Stimulated activated CD8-positive, alpha-beta memory T cell treated with anti-CD3 and anti-CD28 coated beads, Interleukin-15, amount 100 ng/mL, for 24 hours (primary cell): ENCODE data around the gene EPS8.

Source experiments
- DNase-seq: peaks from one replicate; pipeline ENCODE4 v3.0.0-alpha.2; 2020; ENCODE audit warnings: low read depth

Gene EPS8

DNA sequence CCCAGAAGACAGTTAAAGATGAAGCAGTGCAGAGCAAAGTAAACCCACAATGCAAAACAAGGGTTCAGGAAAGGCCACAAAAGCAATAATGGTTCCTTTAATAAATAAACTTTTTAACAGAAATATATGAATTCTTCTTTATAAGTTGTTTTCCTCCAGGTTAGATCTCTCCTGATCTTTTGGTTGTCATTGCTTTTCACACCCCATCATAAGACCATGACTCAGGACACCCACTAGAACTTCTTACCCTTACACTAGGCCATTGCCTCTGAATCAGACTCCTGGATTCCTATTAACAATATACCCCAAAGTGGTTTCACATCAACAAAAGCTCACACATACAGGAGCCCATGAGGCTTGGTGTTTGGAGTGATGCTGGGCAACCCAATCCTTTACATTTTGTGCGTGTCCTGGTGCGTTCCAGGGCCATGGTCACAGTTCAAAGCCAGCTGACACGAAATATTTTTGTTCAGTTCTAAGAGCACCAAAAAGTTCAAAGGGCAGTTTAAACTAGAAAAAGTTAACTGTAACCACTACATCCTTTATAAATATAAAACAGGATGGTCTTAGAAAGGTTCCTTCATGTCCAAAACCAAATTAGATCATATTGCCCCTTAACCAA, 187.0 kb downstream of the EPS8 start:
- no peak for DNase-seq

DNA sequence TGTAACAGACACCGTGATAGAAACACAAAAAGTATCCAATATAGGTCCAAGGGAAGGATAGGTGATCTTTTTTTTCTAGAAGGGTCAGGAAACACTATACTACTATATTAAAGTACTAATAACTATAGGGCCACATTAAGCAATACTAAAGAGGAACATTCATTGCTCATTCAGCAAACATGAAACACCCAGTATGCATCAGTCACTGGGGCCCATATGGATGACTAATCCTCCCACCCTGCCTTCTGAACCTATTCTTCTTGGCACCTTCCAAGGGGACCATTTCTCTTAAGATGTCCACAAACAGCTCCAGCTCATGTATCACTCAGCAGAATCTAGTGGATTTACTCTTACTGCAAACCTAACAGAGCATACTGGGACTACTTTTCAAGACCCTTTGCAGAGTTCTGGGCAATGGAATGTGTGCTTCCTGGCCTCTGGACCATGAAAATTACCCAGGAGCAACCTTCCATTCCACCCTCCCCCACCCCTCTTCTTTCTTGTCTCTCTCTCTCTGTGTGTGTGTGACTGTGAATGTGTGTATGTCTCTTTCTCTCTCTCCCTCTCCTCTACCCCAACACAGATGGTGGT, 187.9 kb downstream of the EPS8 start:
- DNase-seq = no peak

GRCh38 chr12:15600223-15600935, 188.8 kb downstream of the EPS8 start:
- DNase-seq = no peak

GRCh38 chr12:15599266-15600037, 189.7 kb downstream of the EPS8 start:
- DNase-seq = no peak

DNA sequence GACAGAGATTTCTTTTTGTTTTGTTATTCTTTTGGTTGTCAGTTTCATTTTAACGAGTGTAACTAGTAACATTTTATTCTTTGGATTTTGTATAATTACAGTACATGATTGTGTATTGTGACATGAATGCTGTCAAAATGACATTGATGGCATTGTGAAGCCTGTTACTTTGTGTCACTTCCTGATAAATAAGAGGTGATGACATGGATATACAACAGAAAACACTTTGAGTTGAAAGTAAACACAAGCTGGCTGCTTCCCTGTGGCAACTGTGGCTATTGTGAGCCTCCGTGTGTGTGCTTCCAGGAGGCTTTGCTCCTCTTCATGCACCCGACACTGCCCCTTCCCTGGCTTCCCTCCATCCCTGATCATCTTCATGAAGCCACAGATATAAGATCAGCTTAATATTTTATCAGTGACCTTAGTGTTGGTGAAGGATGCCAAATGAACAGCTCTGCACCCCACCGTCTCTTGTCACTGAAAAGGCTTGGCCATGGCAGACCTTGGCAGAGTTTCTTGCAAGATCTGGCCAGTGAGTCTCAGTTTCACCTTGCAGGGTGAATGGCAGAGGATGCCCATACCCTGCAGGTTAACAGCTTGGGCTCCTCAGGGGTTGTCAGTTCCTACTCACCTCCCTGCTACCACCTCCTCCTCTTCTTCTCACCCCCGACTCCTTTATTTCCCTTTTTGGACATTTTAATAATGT, 191.9 kb downstream of the EPS8 start:
- no peak for DNase-seq

- DNase-seq = no peak
Observed at GRCh38 chr12:15596174-15596573, 193.0 kb downstream of the EPS8 start.

- DNase-seq = no peak
Observed at GRCh38 chr12:15592934-15593333, 196.3 kb downstream of the EPS8 start.

- DNase-seq = no peak
Observed at GRCh38 chr12:15591811-15592210, 197.4 kb downstream of the EPS8 start.

DNA sequence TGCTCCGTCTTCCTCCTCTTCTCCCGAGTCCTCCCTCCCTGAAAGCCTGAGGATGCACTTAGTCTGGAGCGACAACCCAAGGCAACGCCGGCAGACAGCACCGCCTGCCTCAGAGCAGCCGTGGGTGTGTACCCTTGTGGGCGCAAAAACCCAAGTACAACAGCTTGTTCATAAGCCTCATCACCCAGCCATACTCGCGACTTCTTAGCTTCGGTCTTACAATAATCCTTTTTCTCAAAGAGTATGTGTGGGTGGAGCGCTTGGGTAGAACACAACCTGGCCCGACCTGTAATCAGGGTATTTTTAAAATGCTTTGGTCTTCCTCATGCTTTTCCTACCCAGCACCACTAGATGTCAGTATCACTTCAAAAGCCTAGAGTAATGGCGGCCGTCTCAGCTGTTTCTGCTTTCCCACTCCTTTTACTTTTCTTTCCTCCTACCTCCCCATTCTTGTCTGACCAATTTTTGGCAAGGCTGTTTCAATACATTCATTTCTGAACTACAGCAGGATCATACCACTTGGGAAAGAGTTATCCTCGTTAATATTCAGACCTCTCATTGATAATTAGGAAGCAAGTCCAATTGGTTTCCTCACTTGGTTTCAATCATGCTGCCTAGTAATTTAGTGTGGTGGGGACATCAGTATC, 198.9 kb downstream of the EPS8 start:
- DNase-seq = no peak

GRCh38 chr12:15589328-15590032, 199.7 kb downstream of the EPS8 start:
- no peak for DNase-seq

DNA sequence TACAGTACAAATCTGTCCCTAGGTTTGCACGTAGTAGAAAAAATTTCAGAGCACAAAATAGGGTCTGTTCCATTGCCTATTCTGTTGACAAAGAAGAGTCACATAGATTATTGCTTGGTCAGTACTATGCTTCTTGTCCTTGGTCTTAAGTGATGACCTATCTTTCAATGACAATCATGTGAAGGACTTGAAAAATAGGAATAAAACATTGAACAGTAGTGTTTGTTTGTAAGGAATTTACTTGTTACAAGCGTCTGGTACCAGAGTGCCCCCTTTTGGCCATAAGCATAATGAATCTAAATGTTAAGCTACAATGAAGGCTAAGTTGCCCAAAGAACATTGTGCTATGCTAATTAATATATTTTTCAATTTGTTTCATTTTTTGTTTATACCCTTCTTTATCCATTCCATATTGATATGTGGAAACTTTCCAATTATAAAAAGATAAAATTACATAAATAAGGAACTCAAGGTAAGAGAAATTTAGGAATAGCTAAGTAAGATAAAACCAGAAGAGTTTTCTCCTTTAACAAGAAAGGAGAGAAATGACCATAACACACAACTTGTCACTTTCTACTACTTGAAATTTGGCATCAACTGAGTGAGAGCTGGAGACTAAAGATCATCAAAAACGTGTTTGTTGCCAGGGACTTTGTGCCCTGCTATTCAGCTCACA, 204.7 kb downstream of the EPS8 start:
- no peak for DNase-seq

DNA sequence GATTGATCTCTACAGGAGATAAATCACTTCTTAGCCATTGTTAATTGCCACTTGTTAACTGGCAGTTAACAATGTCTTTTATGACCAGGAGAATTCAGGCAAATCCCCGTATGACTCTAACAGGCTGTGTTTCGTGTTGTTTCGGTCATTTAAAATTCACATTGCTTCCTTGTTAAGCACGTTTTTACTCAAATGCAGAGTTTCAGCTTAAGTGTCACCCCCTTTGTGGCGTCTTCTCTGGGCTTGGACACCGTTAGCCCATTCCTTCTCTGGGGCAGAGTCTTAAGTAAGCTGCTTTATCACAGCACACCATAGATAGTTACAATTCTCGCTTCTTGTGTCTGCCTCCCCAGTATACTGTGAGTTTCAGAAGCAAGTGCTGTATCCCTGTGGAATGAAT, 205.4 kb downstream of the EPS8 start:
- DNase-seq = no peak

GRCh38 chr12:15581006-15581405, 208.2 kb downstream of the EPS8 start:
- no peak for DNase-seq

- no peak for DNase-seq
Observed at GRCh38 chr12:15580431-15580830, 208.8 kb downstream of the EPS8 start.

DNA sequence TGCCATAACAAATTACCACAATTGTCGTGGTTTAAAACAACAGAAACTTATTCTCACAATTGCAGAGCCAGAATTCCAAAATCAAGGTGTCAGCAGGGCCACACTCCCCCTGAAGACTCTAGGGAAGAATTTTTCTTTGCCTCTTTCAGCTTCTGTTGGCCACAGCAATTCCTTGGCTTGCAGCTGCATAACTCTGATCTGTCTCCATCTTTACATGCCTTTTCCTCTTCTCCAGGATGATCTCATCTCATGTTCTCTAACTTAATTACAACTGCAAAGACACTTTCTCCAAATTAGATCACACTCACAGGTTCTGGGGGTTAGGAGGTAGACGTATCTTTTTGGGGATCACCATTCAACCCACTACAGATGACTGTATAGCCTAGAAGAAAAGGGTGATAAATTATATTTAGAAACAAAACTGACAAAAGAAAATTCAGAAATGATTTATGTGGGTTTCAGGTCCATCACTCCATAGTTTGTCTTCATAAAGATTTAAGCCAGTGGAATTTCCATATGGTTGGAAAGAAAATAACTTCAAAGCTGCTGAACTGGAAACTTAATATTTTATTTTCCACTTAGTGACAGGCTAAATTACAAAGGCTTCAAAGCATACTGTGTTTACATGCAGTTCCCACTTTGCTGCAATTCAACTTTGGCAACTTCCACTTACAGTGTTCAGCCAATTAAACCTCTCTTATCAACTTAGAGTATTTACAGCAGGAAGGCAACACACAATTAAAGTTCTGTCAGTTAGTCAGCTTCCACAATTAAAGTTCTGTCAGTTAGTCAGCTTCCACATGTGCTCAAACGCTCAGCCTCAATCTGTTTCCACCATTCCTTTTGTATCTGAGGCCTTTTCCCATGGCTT, 213.3 kb downstream of the EPS8 start:
- DNase-seq = no peak

DNA sequence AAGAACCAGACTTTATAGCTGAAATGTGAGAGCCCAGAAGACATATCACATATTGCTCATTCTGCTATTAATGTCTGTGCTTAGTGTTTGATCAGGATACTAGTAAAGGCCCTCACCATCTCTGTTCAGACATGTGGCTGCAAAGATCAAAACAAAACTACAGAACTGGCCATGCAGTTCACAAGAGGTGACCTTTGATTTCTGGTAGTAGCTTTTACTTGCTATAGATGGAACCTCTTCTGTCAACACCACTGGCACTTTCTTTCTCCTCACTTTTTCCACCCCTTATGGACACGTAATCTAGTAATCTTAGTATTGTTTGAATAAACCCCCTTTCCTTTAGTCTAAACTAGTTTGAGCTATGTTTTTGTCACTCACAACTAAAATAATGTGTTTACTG, 214.8 kb downstream of the EPS8 start:
- DNase-seq = no peak
